SW 1271 (cell line): ENCODE data around the gene SCYGR4.

Source experiments
- DNase-seq, 2 experiments: peaks; one replicate each; lab custom pipeline; 2025; lab: John Stamatoyannopoulos, UW

SCYGR4 gene

DNA sequence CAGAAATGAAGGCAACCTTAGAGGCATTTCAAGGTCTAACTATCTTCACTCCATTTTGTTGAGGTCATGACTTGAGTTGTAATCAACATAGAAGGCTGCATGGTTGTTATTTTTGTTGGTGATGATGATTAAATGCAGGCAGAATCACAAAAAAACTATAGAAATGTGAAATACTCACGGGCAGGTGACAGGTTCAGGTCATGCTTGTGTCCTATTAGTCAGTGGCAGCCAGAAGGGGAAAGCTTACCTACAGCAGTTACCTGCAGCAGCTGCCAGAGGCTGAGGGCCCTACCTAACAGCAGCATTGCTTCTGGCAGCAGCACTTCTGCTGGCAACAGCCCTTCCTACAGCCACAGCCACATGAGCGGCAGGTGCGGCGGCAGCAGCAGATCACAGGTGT lies 3.1 kb upstream of the SCYGR4 start:
- DNase-seq, result no peak

DNA sequence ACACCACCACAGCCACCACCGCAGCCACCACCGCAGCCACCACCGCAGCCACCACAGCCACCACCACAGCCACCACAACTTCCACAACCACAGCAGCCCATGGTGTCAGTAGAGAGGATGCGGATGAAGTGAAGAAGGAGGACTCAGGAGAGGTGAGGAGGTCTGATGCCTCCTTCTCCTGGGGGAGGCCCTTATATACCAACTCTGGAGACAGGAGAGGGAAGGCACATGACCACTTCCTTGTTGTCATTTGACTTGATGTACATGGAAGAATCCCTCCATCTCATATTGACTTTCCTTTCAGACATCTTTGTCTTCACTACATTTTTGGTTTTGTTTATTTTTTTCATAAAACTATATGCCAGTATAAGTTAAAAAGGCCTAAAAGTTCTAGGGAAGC lies 2.6 kb upstream of the SCYGR4 start, which contains the start of gene SCYGR3:
Gene SCYGR3, minus strand, starts transcription at position 101 of the 400 bp plus-strand sequence. Its CDS starts 0 bp downstream, at position 101.
- no peak for DNase-seq

DNA sequence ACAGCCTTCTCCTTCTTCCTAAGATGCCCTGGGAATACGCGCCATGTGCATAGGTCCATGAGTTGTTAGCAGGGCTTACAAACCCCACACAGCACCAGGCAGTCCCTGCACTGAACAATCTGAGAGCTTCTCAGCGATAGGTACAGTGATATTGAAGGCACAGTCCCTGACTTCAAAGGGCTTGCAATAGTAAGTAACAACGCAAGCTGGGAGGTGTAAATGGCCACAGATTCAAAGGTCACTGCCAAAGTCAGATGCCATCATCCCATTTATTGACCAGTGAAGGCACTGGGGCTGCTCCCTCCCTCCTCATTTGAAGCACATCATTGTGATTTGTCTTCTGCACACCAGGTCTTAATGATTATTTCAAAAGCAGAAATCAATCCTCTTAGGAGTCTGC lies 2.1 kb upstream of the SCYGR4 start:
- no peak for DNase-seq

DNA sequence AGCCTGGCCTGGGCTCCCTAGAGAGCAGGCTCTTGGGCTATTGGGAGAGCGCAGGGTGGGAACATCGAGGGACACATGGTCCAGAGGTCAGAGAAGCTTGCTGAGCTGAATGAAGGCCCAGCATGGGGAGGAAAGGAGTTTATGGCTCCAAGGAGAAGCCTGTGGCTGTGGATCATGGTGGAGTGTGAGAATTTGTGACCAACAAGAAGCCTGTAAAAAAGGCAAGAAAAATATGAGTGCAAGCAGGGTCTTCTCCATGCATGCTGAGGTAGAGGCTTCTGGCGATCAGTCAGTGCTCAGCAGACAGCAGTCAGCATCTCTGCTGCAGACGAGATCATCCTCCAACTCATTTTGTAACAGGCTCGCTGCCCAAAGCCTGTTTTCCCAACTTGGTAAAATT lies 1.4 kb upstream of the SCYGR4 start:
- DNase-seq, result no peak

DNA sequence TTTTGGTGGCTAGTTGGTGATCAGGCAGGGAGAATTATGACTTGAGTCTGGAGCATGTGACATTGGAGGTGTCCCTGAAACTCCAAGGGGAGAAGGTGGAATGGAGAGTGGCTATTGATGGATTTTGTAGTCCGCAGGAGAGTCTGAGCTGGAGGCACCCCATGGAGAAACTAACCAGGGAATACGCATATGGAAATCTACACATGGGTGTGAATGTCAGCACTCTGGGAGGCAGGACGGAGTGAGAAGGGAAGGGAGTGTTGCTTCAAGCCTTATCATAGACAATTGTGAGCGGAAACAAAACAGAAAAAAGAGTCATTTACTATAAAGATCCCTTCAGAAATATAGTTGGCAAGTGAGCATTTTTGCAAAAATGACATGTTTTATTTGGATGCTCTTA lies 667 bp upstream of the SCYGR4 start:
- no peak for DNase-seq

DNA sequence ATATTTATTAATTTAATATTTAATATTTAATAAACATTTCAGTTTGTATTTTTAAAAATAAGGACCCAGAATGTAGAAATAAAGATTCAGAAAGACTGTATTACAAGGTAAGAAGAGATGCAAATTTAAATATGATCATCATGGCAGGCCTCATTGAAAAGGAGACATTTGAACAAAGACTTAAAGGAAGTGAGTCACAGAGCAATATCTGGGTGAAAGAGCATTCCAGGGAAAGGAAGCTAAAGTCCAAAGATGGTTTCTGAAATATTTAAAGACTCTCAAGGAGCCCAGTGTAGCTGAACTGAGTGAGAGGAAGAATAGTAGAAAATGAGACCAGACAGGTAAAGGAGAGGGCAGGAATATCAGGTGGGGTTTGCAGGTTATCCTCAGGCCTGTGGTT lies 5.9 kb downstream of the SCYGR4 start:
- DNase-seq, result peak; percentile 6 to 21

DNA sequence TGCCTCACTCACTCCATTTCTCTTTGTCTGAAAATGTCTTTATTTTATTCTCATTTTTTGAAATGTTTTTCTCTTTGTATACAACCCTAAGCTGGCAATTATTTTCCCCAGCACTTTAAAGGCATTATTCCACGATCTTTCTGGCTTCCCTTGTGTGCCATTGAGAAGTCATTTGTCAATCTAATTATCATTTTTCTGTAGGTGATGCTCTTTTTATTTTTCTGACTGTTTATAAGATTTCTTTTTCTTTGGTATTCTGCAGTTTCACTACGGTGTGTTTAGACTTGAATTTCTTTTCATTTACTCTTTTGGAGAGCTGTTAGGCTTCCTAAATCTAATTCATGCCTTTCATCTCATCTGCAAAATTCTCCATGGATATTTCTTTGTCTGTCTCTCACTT lies 8.1 kb downstream of the SCYGR4 start:
- DNase-seq, result no peak

DNA sequence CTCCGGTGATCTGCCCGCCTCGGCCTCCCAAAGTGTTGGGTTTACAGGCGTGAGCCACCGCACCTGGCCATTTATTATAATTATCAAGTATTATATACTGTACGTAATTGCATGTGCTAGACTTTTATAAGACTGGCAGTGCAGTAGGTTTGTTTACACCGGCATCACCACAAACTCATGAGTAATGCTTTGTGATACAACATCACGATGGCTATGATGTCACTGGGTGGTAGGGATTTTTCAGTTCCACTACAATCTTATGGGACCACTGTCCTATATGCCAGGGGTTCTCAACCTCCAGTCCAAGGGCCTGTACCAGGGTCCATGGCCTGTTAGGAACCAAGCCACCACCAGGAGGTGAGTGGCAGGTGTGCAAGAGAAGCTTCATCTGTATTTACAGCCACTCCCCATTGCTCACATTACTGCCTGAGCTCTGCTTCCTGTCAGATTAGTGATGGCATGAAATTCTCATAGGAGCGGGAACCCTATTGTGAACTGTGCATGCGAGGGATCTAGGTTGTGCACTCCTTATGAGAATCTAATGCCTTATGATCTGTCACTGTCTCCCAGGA lies 9.4 kb downstream of the SCYGR4 start:
- DNase-seq, result no peak

DNA sequence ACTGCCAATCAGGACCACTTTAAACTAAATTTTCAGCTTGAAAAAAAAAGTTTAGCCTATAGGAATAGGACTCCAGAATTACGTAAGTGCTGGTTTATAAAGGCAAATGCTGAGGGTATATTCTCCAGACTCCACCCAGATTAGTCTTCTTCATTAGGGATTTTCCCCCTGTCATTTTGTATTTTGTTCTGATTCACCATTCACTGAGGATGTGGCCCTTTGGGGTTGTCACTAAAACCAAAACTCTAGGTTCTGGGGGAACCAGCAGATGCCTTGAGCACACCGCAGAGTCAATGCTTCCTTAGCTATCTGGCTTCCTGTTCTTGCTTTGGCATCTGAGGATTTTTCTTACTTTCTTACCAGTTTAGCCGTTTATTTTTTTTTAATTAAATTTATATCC lies 10.5 kb downstream of the SCYGR4 start:
- DNase-seq, result no peak

DNA sequence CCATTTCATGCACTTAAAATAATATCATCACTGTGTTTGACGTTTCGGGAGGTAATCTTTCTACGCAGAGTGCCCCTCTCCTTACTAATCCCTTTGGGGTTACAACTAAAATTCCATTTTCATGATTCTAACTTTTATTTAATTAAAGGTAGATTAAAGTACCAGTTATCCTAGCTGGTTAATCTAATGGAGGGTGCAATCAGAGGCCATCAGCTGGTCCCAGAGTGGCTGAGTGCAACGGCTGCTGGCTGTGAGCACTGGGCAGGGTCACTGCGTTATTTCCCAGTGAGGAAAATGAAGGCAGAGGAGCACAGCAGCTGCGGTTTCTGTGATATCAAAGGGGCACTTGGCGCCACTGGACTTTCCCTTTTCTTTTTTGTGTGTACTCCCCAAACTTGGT lies 12.1 kb downstream of the SCYGR4 start:
- DNase-seq, result no peak

DNA sequence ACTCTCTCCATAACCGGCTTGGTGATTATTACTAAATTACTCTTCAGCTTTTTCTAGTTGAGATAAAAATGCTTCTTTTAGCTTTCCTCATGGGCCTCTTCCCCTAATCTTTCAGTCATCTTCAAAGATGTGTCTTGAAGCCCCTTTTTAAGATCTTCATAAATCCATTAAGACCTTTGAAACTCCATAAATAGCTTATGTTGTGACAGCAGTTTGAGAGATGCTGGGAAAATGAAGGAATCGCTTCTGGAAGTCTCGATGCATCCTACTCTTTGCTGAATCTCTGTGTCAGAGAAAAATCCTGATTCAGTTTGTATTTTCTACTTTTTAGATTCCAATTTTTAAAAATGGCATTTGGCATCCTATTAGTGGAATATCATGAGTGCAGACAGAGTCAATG lies 13.0 kb downstream of the SCYGR4 start:
- DNase-seq, result no peak

DNA sequence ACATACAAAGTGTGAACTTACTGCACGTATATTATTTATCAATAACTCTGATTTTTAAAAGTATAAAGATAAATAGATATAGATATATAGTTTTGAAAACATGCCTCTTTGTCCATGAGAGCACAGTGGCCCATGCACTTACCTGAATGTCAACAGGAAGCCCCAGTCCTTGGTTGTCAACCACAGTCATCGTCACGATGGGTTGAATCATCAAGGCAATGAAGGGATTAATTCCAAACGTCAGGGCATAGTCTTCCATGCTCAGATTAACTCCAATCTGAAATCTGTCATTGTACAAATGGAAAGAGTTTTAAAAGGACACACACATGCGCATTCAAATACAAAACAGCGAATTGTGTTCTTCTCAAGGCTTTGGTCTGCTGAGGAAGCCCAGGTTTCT lies 15.5 kb downstream of the SCYGR4 start:
- no peak for DNase-seq

DNA sequence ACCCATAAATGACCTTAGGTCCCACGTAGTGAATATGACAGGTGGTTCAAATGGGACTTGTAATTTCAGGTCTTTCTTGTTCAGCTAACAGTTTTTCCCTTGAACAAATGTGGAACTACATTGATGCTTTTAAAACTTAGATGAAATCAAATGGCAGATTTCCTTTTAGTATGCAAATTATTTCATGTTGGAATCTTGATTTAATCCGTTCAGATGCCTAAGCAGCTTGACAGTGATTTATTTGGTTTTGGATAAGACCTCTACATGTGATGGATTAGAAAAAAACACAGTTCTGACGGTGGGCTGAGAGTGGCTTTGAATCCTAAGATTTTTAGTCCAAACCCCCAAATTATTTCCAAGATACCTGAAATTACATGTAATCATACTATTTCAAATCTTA lies 16.9 kb downstream of the SCYGR4 start:
- DNase-seq, result no peak

DNA sequence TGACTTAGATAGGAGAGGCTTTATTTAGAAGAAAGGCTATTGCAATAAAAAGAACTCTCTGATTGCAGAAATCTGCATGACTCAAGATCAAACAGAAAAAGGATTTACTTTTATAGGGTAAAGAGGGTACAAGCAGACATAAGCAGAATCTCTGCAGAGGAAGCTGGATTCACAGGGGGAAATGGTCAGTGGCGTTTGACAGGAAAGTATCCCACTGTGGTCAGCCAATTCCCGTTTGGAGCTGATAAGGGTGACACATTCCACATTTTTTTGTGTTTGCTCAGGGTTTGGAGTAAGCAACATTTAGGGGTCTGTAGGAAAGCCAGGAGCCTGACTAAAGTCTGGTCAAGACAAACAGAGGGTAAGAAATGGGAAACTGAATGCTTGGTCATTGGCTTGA lies 25.4 kb downstream of the SCYGR4 start:
- DNase-seq, result no peak

DNA sequence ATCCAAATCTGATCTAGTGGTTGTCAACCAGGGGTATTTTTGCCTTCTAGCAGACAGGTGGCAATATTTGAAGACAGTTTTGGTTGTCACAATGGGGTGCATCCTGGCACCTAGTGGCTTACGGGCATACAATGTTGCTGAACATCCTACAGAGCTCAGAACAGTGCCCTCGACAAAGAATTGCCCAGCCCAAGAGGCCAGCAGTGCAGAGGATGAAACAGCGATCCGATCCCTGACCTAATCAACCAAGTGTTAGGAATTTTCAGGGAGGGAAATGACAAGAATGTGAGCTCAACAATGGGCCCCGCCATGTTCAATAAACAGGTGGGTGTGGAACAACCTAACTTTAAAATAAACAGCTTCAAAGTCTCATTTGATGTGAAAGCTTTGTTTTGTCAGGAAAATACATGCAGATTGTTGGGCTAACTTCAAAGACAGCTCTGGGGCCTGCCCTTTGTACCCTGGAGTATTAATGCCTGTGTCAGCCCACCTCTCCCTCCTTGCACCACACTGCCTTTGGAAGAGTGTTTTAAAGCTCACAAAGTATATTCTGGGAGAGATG lies 26.8 kb downstream of the SCYGR4 start:
- no peak for DNase-seq

DNA sequence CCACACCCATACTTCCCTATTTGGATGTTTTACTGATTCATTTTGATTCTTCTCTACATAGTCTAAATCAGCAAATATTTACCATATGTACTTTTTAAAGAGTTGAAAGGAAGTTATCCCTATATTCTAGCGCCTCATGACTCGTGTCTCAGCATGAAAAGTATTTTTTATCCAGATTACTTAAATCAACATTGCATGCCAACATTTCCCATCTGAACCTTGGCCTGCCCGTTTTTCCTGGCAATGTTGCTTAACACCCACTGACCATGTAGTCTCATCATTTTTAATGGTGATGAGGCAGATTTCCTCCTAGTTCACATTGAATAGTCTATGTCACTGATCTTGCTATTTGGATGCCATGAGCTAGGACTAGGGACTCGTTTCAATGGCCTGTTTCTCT lies 36.1 kb downstream of the SCYGR4 start:
- DNase-seq, result no peak

DNA sequence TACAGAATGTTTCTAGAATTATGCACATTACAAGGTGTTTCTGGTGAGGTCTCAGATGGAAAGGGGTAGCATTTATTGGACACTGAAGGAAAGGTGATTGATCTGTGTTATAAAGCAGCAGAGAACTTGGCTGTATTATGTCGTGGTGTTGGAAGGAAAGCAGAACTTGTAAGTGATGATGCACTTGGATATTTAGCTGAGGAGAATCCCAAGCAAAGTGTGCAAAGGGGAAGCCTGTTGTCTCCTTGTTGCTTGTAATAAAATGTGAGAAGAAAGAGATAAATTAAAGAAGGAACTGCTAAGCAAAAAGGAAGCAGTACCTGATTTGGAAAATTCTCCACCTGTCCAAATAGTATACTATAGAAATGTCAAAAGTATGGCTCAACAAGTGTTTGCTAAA lies 37.1 kb downstream of the SCYGR4 start:
- DNase-seq, result no peak

DNA sequence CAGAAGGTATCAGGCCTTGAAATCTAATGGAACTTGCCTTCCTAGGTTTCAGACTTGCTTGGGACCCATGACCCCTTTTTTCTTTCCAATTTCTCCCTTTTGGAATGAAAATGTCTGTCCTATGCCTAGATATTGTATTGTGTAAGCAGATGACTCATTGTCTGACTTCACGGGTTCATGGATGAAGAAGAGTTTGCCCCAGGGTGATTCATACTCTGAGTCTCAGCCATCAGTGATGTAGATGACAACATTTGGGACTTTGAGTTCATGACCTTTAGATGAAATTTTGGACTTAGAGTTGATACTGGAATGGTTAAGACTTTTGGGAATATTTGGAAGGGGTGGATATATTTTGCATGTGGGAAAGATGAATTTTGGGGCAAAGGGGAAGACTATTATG lies 38.2 kb downstream of the SCYGR4 start:
- peak; percentile 7 to 32 for DNase-seq

DNA sequence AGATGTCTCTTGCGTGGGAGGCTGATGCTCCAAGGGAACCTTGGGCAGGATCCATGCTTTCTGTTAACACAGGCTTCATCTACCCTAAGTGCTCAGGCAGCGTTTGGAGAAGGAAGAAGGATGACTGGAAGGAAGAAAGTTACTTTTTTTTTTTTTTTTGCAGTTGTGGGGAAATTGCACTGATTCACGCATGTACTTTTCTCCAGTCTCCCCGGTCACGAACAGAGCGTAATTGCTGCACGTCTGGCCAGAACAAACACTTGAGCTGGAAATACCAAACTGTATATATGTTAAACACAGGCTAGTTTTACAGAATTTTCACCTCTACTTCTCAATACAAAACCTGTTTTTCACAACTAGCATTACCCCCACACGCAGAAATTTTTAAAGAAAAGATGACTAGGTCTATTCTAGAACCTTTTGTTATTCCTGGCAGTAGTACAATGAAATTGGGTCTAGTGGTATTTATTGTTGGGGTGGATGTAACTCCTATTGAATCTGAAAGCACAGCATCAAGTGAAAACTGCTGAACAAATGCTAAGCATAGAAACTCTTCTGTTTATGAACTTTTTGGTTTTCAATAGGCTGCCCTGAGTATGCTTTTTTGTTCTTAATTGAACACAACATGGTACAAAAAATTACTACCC lies 40.0 kb downstream of the SCYGR4 start:
- no peak for DNase-seq

DNA sequence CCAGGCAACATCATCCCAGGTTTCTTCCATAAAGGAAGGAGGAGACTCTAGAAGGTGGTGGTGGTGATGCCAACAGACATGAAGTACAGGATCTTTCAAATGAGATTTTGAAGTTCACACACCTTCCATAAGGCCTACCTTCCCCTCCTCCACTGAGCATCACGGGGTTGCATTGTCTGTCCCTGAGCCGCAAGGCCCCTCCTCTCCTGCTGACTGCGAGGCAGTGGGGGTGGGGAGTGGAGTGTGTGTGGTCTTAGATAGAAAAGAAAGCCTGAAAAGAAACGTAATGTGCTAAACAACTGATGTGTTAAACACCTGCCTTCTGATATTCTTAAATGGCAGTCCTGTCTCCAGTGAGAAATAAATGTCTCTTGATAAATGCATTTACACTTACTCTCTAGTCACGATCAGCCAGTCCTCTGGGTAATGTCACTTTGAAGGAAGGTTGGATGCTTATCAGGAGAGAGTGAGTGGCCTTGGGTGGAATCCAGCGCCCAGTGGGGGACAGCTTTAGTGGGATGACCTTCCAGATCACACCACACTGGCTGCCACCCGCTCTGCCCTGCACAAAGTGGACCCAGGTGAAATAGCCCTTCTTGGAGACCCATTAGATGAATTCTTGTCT lies 43.8 kb downstream of the SCYGR4 start:
- no peak for DNase-seq

DNA sequence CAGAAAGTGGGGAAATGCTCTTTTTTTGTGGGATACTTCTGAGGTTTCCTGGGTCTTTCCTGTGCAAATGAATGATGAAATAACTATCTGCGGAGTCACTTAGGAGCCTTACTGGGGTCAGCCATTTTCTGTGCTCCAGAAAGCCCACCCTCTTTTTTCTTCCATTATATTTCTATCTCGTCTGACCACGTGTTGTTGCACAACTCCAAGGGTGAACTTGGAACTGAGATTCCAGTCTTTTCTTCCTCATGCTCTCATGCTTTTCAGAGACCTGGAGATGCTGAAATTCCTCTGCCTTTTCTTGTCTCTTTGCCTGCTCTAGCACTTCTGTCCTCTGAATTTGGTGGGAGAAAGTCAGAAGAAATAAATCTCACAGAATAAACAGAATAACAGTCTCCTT lies 44.5 kb downstream of the SCYGR4 start:
- DNase-seq, result no peak

DNA sequence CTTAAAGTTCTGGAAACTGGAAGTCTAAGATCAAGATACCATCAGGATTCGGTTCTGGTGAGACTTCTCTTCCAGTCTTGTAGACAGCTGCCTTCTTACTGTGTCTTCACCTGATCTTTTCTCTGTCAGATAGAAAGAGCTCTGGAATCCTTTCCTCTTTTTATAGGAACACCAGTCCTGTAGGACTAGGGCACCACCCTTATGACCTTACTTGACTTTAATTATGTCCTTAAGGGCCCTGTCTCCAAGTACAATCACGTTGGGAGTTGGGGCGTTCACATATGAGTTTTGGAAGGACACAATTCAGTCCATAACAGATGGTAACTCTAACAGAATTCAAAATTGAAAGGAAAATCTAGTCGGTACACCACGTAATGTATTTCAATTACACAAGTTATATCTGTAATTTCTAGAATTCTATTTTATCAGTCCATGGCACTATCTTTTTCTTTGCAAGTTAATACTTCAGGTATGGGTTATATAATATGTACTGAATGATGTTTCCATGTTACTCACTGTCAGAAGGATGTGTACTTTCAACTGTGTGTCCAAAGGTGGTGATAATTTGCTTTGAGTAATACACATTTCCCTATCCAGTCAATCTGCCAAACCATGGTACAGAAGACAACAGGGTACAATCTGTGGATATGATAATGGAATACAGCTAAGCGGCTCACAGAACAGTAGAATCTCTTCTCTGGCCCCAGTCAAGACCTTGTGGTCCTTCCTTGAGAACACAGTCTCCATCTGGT lies 48.1 kb downstream of the SCYGR4 start:
- no peak for DNase-seq
